Activated naive CD4-positive, alpha-beta T cell treated with anti-CD3 and anti-CD28 coated beads, Interleukin-2, amount 10 ng/mL, durations not matched to agents 7 days and 5 days (primary cell): ENCODE measurements around the gene CTXN1.

ENCODE experiments used
- CTCF ChIA-PET: fragments of 350-600 bp; sonication (Branson Sonifier 250); formaldehyde crosslinking; loops from one replicate; lab custom pipeline; 2021; ENCODE audit warnings: antibody characterized with exemption; lab: Charles Lee
- DNase-seq: peaks from one replicate; pipeline ENCODE4 v3.0.0-alpha.2; 2020
- H3K27ac Mint-ChIP-seq: one replicate; pipeline ENCODE4 v1.8.0; 2021; ENCODE audit warnings: mild to moderate bottlenecking, moderate library complexity, mixed read lengths
- H3K27me3 Mint-ChIP-seq: one replicate; pipeline ENCODE4 v1.8.0; 2021; ENCODE audit warnings: mild to moderate bottlenecking, mixed read lengths
- H3K36me3 Mint-ChIP-seq: one replicate; pipeline ENCODE4 v1.8.0; 2021; ENCODE audit warnings: mixed read lengths
- H3K4me1 Mint-ChIP-seq: one replicate; pipeline ENCODE4 v1.8.0; 2021; ENCODE audit warnings: mixed read lengths
- H3K4me3 Mint-ChIP-seq: one replicate; pipeline ENCODE4 v1.8.0; 2021; ENCODE audit warnings: mild to moderate bottlenecking, moderate library complexity, mixed read lengths
- H3K9me3 Mint-ChIP-seq: one replicate; pipeline ENCODE4 v1.8.0; 2021; ENCODE audit warnings: mixed read lengths

The CTXN1 gene

DNA sequence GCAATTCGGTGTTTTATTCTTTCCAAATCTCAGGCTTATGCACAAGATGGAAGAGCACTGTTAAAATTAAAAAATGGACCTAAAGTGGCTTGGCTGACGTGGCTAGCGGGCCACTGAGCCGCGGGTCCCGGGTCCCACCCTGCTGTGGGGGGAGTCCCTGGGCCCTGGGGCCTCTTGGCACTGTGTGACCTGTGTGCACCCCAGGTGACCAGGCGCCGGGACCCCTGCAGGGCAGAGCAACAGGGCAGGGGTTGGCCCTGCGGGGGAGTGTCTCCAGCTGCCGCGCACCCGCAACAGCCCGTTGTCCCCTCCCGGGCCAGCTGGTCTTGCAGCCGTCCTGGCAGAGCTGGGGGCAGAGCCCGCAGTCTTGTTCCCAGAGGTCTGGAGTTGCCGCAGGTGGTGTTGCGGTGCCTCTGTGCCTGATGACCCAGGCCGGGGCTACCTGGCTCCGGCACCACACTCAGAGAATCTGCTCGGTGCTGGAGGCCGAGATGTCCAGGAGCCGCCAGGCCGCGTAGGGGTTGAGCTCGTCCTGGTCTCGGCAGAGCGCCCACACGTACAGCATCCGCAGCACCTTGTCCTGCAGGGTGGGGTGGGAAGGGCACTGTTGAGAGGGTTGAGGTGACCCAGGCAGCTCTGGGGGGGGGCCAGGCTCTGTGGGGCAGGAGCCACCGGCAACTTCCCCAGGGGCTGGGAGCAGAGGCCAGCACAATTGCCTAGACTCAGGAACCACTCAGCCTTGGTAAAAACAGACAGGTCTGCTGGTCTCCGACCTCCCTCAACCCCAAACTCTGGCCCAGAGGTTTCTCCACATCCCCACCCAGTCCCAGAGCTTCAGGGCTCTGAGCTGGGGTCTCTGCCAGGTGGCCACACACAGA is 1.0 kb upstream of the CTXN1 start:
- Mint-ChIP-seq H3K9me3 (no peaks in the 10 kb centered on the region), H3K4me3 (peak overlapping the region; percentile 50), H3K36me3 (peaks cover 6% of the 10 kb centered on the region), H3K27ac (peak overlapping the region; percentile 58), H3K27me3 (peaks cover 4% of the 10 kb centered on the region), H3K4me1 (peaks cover 13% of the 10 kb centered on the region)
- CTCF ChIA-PET, result interaction anchor here (0.7 to 1.9 kb wide), 2 partner anchors 73 to 74 kb away, joined by 3 to 4 read pairs; no protein-coding TSS in a partner anchor
- DNase-seq, result no peak

DNA sequence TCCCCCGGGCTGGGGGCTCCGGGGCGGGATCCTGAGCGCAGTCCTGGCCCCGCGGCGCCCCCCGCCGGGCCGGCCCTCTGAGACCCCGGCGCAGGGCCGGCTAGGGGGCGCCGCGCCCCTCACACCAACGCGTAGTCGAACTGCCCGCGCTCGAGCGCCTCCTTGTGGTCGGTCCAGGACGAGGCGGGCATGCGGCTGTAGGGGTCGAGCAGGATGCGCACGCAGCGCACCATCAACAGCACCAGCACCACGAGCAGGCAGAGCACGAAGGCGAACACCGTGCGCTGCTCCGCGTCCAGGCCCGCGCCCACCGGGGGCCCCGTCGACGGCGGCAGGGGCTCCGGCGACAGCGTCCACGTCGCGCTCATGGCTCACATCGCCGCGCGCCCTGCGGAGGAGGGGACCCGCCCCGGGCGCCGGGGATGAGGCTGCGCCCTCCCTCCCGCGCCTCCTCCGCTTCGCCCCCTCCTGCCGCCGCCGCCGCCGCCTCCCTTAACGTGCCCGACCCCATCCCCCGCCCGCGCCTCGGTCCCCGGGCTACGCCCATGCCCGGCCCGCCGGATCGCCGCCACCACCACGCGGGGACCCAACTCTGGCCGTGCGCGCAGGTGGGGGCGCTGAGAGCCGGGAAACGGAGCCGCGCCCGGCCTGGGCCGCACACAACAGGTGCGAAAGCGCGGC is 624 bp downstream of the CTXN1 start:
- DNase-seq, result peak; percentile 87
- H3K27ac Mint-ChIP-seq, result peak overlapping the region; percentile 63
- peaks cover 2% of the 10 kb centered on the region for H3K36me3 Mint-ChIP-seq
- H3K27me3 Mint-ChIP-seq, result peaks cover 4% of the 10 kb centered on the region
- no peaks in the 10 kb centered on the region for H3K9me3 Mint-ChIP-seq
- peaks cover 24% of the 10 kb centered on the region for H3K4me1 Mint-ChIP-seq
- CTCF ChIA-PET, result no interaction called here
- H3K4me3 Mint-ChIP-seq, result peak overlapping the region; percentile 74

DNA sequence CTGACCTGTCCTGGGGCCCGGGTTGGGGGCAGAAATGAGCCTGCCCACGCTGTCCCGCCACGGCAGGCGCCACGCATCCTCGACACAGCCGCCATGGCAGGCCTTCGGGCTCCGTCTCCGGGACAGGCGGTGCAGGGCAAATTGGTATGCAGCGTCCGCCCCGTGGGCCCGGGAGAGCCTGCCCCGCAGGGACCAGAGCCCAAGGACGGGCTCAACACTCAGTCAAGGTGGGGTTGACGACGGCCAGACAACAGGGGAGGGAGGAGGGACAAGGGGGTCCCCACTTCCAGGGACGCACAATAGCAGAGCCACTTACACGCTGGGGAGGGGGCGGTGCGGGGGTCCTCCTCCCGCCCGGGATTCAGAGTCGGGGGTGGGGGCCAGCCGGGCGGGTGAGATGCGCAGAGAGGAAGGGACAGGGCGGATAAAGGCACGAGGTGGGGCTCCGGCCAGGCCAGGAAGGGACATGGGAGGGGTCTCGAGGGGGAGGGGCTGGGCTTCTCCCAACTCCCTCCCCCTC is 1.2 kb downstream of the CTXN1 start:
- peaks cover 28% of the 10 kb centered on the region for H3K4me1 Mint-ChIP-seq
- H3K27me3 Mint-ChIP-seq, result peaks cover 10% of the 10 kb centered on the region
- no peak for DNase-seq
- no peaks in the 10 kb centered on the region for H3K9me3 Mint-ChIP-seq
- CTCF ChIA-PET, result no interaction called here
- no peak overlapping the region for H3K27ac Mint-ChIP-seq
- H3K36me3 Mint-ChIP-seq, result peaks cover 6% of the 10 kb centered on the region
- no peak overlapping the region for H3K4me3 Mint-ChIP-seq

DNA sequence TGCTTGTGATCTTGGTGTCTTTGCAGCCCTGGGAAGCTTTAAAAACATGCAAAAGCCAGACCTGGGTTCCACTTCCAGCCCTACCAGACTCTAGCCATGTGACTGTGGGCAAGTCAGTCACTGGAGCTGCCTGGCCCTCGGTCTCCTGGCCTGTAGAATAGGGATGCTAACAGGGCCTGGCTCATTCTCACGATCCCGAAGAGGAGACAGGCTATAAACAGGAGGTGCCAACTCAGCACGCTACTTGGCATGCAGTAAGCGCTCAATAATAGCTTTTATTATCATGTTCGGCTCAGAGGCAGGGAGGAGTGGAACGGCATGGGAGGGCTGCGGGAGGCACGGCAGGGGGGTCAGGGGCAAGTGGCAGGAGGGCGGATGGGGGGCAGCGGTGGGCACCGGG is 1.7 kb downstream of the CTXN1 start:
- CTCF ChIA-PET, result interaction anchor here (1.1 to 1.2 kb wide), 2 partner anchors 43 to 70 kb away, joined by 3 to 7 read pairs; no protein-coding TSS in a partner anchor
- H3K4me3 Mint-ChIP-seq, result peak overlapping the region; percentile 38
- peaks cover 14% of the 10 kb centered on the region for H3K27me3 Mint-ChIP-seq
- no peak for DNase-seq
- peaks cover 7% of the 10 kb centered on the region for H3K36me3 Mint-ChIP-seq
- H3K27ac Mint-ChIP-seq, result no peak overlapping the region
- peaks cover 31% of the 10 kb centered on the region for H3K4me1 Mint-ChIP-seq
- H3K9me3 Mint-ChIP-seq, result no peaks in the 10 kb centered on the region

DNA sequence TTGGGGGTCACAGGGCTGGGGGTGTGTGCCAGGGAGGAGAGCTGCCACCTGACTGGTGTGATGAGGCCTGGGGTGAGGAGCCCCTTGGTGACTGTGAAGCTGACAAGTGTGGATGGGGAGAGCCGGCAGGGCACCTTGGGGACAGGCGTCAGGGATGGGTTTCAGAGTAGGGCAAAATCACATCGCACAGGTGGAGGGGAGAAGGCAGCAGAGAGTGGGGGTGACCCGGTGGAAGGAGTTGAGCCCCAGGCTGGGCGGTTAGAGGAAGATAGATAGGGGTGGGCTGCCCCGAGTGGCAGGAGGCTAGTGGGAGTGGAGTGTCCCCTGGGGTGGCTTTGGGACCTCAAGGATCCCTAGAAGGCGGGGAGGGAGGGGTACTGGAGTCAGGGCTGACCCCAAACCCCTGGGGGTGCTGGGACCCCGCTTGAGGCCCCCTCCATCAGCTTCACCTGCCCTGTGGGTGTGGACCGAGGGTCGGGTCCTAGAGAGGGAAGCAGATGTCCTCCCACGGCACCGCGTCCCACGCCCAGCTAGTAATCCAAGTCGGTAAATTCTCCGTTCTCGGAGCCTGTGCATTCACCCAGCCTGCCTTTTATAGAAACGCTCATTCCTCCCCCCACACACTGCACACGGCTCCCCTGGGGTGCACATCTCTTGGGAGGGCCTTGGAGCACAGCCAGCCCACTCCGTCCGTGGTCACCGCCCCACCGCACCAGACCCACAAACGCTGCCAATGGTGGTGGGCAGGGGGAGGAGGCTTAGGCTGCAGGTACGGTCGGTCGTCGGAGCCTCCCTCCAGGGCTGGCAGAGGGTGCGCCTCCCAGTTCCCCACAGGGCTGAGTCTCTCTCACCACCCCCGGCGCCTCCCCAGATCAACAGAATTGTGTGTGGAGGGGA is 2.4 kb downstream of the CTXN1 start:
- CTCF ChIA-PET, result interaction anchor here (1.0 to 1.2 kb wide), 3 partner anchors 42 to 71 kb away, joined by 3 to 7 read pairs (median 3); no protein-coding TSS in a partner anchor
- Mint-ChIP-seq H3K27me3 (peaks cover 21% of the 10 kb centered on the region), H3K4me3 (peak overlapping the region; percentile 21), H3K36me3 (peaks cover 7% of the 10 kb centered on the region), H3K4me1 (peaks cover 32% of the 10 kb centered on the region), H3K9me3 (no peaks in the 10 kb centered on the region), H3K27ac (no peak overlapping the region)
- no peak for DNase-seq

DNA sequence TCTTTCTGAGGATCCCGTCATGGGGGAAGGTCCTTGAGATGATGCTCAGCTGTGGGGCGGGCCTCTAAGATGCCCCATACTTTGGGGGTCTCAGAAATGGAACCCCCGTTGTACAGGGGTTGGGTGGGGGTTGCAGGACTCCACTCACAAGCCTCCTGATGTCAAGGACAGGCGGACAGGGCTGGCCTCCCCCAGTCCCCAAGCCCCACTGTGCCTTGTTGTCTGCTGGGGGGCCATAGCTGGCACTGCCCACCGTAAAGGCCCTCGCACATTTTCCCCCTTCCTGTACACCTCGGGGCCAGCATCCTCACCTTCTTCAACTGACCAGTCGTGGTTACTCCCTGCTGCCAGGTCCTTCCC is 3.1 kb downstream of the CTXN1 start:
- Mint-ChIP-seq H3K4me3 (peak overlapping the region; percentile 21), H3K36me3 (peaks cover 7% of the 10 kb centered on the region), H3K27ac (peak overlapping the region; percentile 59), H3K4me1 (peaks cover 37% of the 10 kb centered on the region), H3K9me3 (no peaks in the 10 kb centered on the region), H3K27me3 (peaks cover 29% of the 10 kb centered on the region)
- no peak for DNase-seq
- CTCF ChIA-PET, result interaction anchor here (1.0 kb wide), 1 partner anchor 71 kb away, joined by 3 read pairs; no protein-coding TSS in a partner anchor

DNA sequence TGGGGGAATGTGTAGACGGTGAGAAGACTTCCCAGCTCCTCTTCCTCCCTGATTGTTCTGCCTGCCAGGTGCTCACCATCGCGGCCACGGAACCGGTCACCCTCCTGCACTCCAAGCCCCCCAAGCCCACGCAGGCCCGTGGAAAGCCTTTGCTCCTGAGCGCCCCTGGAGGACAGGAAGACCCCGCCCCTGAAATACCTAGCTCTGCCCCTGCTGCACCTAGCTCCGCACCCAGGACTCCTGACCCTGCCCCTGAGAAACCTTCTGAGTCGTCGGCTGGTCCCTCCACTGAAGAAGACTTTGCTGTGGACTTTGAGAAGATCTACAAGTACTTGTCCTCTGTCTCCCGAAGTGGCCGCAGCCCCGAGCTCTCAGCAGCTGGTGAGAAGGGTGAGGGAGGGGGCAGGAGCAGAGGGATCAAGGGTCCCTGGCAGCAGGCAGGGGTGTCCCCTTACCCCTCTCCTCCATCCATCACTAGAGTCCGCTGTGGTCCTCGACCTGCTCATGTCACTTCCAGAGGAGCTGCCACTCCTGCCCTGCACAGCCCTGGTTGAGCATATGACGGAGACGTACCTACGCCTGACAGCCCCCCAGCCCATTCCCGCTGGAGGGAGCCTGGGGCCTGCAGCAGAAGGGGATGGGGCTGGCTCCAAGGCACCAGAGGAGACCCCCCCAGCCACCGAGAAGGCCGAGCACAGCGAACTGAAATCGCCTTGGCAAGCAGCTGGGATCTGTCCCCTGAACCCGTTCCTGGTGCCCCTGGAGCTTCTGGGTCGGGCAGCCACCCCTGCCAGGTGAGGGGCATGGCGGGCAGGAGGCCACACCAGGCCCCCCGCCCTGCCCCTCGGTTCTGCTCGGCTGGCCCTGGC is 3.7 kb downstream of the CTXN1 start:
- Mint-ChIP-seq H3K4me1 (peaks cover 40% of the 10 kb centered on the region), H3K4me3 (peak overlapping the region; percentile 55), H3K36me3 (peaks cover 7% of the 10 kb centered on the region), H3K27ac (peak overlapping the region; percentile 78), H3K27me3 (peaks cover 35% of the 10 kb centered on the region), H3K9me3 (no peaks in the 10 kb centered on the region)
- CTCF ChIA-PET, result interaction anchor here (0.7 kb wide), 1 partner anchor 60 kb away, joined by 3 read pairs; no protein-coding TSS in a partner anchor
- DNase-seq, result no peak

DNA sequence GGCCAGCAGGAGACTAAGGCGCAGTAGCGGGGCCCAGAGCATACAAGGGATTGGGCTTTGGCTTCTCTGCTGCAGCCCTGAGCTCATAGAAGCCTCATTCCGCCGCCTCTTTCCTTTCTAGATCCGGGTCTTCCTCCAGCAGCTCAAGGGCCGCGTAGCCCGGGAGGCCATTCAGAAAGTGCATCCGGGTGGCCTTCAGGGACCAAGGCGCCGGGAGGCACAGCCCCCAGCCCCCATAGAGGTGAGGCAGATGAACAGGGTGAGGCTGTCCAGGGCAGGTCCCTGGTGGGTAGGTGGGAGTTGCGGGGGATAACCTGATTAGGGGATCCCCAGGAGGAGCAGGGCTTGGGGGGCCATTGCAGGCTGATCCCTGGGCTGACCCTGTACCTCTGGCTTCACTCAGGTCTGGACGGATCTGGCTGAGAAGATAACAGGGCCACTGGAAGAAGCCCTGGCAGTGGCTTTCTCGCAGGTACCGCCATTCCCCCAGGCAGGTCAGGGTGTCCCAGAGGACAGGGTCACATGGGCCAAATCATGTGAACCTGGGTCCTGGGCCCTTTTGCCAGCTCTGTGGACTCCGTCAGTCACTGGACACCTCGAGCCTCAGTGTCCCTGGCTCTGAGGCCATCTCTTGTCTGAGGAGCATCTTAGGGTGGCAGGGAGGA is 4.5 kb downstream of the CTXN1 start:
- H3K36me3 Mint-ChIP-seq, result peaks cover 7% of the 10 kb centered on the region
- peaks cover 42% of the 10 kb centered on the region for H3K4me1 Mint-ChIP-seq
- DNase-seq, result no peak
- CTCF ChIA-PET, result interaction anchor here (0.7 to 2.7 kb wide), 7 partner anchors 18 to 348 kb away, joined by 3 to 14 read pairs (median 5); partner anchors contain the start of genes MAP2K7 and TIMM44
- peak overlapping the region; percentile 89 for H3K27ac Mint-ChIP-seq
- peaks cover 42% of the 10 kb centered on the region for H3K27me3 Mint-ChIP-seq
- no peaks in the 10 kb centered on the region for H3K9me3 Mint-ChIP-seq
- H3K4me3 Mint-ChIP-seq, result peak overlapping the region; percentile 83

DNA sequence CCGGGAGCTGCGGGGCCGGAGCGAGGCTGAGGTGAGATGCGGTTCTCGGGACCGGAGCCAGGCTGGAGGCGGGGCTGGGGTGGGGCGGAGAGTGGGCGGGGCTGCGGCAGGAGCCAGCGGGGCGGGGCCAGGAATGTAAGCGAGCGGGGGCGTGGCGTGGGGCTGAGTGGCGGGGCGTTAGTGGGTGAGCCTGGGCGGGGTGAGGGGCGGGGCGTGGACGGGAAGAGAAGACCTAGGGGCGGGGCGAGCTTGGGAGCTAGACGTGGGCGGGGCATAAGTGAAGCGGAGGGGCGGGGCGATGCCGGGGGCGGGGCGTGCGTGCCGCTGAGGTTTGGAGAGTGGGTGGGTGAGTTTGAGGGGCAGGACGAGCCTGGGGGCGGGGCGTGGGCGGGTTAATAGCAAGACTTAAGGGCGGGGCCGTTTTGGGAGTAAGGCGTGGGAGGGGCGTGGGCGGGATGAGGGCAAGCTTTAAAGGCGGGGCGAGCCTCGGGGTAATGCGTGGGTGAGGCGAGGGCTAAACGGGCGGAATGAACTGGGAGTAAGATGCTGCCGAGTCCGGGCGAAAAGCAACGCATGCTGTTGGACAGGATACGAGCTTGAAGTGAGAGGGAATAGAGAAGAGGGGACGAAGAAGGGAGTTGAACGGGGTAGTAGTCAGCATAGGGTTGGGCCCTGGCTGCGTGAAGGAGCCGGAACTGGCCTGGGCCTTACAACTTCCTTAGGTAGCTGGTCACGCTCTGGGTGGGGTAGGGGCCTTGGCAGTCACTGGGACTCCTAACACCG is 5.2 kb downstream of the CTXN1 start:
- DNase-seq, result peak; percentile 100
- Mint-ChIP-seq H3K9me3 (no peaks in the 10 kb centered on the region), H3K4me1 (peaks cover 43% of the 10 kb centered on the region), H3K27ac (peak overlapping the region; percentile 89), H3K27me3 (peaks cover 50% of the 10 kb centered on the region), H3K36me3 (peaks cover 7% of the 10 kb centered on the region), H3K4me3 (peak overlapping the region; percentile 83)
- CTCF ChIA-PET, result interaction anchor here (0.9 to 2.7 kb wide), 7 partner anchors 17 to 348 kb away, joined by 3 to 14 read pairs (median 5); partner anchors contain the start of genes MAP2K7 and TIMM44

DNA sequence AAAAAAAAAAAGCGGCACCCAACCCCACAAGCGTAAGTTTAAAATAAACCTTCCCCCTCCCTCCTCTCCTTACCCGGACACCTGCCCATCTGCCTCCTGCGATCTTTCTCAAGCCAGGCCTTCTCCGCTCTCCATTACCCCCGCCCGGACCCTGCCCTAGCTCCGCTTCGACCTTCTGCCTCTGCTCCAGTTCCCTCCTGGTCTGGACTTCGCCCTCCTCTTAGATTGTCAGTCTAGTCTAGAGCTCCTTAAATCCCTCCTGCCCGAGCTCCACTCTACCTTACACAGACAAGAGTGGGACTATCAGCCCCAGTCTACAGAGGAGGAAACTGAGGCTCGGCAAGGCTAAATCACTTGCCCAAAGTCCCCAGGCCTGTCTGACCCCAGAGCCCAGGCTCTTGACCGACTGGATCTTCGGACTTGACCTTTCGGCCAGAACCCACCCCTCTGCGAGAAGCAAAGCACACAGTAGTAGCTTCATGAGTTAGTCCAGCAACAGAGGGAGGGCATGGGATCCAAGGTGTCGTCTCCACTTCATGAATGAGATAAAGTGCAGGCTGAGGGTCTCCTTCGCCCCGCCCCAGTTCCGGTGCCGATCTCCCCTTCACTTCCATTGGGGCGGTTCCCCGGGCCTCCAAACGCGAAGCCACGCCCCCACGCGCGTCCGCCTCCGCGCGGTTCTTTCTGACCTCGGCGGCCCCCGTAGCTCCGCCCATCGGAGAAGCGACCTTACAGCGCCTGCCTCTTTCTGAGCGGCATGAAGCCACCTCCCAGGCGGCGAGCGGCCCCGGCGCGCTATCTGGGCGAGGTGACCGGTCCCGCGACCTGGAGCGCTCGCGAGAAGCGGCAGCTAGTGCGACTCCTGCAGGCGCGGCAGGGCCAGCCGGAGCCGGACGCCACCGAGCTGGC is 6.1 kb downstream of the CTXN1 start, which contains the start of gene SNAPC2:
SNAPC2 (plus strand) TSS at position 729 of the 909 bp plus-strand sequence; CDS start at position 758, 29 bp downstream.
- Mint-ChIP-seq H3K4me3 (peak within 1 kb of the TSS; percentile 83), H3K27ac (peak within 1 kb of the TSS; percentile 89), H3K27me3 (peaks cover 58% of the 10 kb centered on the region), H3K36me3 (peaks cover 7% of the 10 kb centered on the region), H3K9me3 (no peaks in the 10 kb centered on the region), H3K4me1 (peaks cover 44% of the 10 kb centered on the region)
- DNase-seq, result peak; percentile 97
- CTCF ChIA-PET, result interaction anchor here (1.0 to 2.7 kb wide), 6 partner anchors 16 to 82 kb away, joined by 3 to 14 read pairs (median 6); partner anchors contain the start of genes MAP2K7 and TIMM44
